Parathyroid adenoma (tissue), 2 donors: ENCODE results near the gene PRTN3.

Experiments
- H2AFZ ChIP-seq: fragments of 300-600 bp; sonication (generic); one replicate; pipeline ENCODE4 v1.7.0; 2017; ENCODE audit warnings: antibody characterized with exemption, mild to moderate bottlenecking
- H3K27ac ChIP-seq: fragments of 300-600 bp; sonication (generic); one replicate; pipeline ENCODE4 v1.7.0; 2017
- H3K27me3 ChIP-seq: fragments of 300-600 bp; sonication (generic); one replicate; pipeline ENCODE4 v1.7.0; 2017; ENCODE audit warnings: low read length; ENCODE audit not compliant: control insufficient read depth, insufficient read depth
- H3K36me3 ChIP-seq: fragments of 300-600 bp; sonication (generic); one replicate; pipeline ENCODE4 v1.7.0; 2017; ENCODE audit warnings: low read length; ENCODE audit not compliant: control insufficient read depth, insufficient read depth
- H3K4me1 ChIP-seq: fragments of 300-600 bp; sonication (generic); one replicate; pipeline ENCODE4 v1.7.0; 2017; ENCODE audit warnings: control low read depth
- H3K4me2 ChIP-seq: fragments of 300-600 bp; sonication (generic); one replicate; pipeline ENCODE4 v1.7.0; 2017; ENCODE audit warnings: low read length
- H3K4me3 ChIP-seq: fragments of 300-600 bp; sonication (generic); one replicate; pipeline ENCODE4 v1.7.0; 2017; ENCODE audit warnings: low read depth, low read length
- H3K79me2 ChIP-seq: fragments of 300-600 bp; sonication (generic); one replicate; pipeline ENCODE4 v1.7.0; 2017; ENCODE audit warnings: control low read depth
- H3K9ac ChIP-seq: fragments of 300-600 bp; sonication (generic); one replicate; pipeline ENCODE4 v1.7.0; 2017; ENCODE audit warnings: mild to moderate bottlenecking
- H3K9me3 ChIP-seq: fragments of 300-600 bp; sonication (generic); one replicate; pipeline ENCODE4 v1.7.0; 2017; ENCODE audit warnings: low read length; ENCODE audit not compliant: control insufficient read depth
- CTCF ChIP-seq: fragments of 300-600 bp; sonication (generic); IDR thresholded peaks from one replicate; pipeline ENCODE4 v1.7.0; 2017; ENCODE audit warnings: antibody characterized with exemption, mild to moderate bottlenecking
- donor health status: primary hyperparathyroidism.

Gene PRTN3, protein sequence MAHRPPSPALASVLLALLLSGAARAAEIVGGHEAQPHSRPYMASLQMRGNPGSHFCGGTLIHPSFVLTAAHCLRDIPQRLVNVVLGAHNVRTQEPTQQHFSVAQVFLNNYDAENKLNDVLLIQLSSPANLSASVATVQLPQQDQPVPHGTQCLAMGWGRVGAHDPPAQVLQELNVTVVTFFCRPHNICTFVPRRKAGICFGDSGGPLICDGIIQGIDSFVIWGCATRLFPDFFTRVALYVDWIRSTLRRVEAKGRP

GRCh38 chr19:840519-841206, at the start of gene PRTN3:
Gene PRTN3 (plus strand): TSS chr19:840999. CDS start chr19:841009, 10 bp downstream.
- Histone ChIP-seq H2AFZ (no peak within 1 kb of the TSS), H3K27ac (no peak within 1 kb of the TSS), H3K4me1 (peaks cover 7% of the 10 kb centered on the region), H3K4me3 (no peak within 1 kb of the TSS), H3K36me3 (no peaks in the 10 kb centered on the region), H3K4me2 (no peak within 1 kb of the TSS), H3K79me2 (no peaks in the 10 kb centered on the region), H3K27me3 (no peaks in the 10 kb centered on the region), H3K9me3 (no peaks in the 10 kb centered on the region), H3K9ac (no peak within 1 kb of the TSS)
- TF ChIP-seq CTCF: no peak

- no peak overlapping the region for H2AFZ ChIP-seq
- H3K9ac ChIP-seq: no peak overlapping the region
- H3K27ac ChIP-seq: no peak overlapping the region
- H3K9me3 ChIP-seq: no peaks in the 10 kb centered on the region
- H3K4me3 ChIP-seq: no peak overlapping the region
- no peak overlapping the region for H3K4me2 ChIP-seq
- no peaks in the 10 kb centered on the region for H3K27me3 ChIP-seq
- no peak for TF ChIP-seq CTCF
- peaks cover 14% of the 10 kb centered on the region for H3K4me1 ChIP-seq
- H3K36me3 ChIP-seq: no peaks in the 10 kb centered on the region
- H3K79me2 ChIP-seq: no peaks in the 10 kb centered on the region
These were observed 49.7 kb upstream of the PRTN3 start for GRCh38 chr19:791007-791566.

DNA sequence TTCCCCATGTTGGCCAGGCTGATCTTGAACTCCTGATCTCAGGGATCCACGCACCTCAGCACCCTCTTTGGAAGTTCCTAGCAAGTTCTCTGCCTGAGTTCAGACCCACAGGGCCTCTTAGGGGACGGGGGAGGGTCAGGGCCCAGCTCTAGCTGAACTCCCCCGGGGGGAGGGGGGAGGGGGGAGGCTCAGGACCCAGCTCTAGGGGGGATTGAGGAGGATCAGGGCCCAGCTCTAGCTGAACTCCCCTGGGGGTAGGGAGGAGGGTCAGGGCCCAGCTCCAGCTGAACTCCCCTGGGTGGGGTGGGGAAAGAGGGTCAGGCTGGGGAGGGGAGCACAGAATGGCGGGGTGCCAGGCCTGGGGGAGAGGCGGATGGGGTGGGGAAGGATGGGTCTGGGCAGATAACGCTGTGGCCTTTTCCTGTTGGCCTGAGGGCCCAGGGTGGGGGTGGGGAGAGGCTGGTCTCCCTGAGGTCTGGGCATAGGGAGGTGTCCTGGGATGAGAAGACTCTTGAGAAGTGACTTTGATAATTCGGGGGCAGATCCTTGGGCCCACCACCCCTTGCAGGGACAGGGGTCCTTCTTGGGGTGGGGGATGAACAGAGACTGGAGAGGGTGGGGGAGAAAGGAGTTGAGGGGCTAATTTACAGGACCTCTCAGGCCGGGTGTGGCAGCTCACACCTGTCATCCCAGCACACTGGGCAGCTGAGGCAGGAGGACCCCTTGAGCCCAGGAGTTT, 49.1 kb upstream of the PRTN3 start:
- peaks cover 14% of the 10 kb centered on the region for H3K4me1 ChIP-seq
- no peaks in the 10 kb centered on the region for H3K9me3 ChIP-seq
- H3K4me3 ChIP-seq: no peak overlapping the region

DNA sequence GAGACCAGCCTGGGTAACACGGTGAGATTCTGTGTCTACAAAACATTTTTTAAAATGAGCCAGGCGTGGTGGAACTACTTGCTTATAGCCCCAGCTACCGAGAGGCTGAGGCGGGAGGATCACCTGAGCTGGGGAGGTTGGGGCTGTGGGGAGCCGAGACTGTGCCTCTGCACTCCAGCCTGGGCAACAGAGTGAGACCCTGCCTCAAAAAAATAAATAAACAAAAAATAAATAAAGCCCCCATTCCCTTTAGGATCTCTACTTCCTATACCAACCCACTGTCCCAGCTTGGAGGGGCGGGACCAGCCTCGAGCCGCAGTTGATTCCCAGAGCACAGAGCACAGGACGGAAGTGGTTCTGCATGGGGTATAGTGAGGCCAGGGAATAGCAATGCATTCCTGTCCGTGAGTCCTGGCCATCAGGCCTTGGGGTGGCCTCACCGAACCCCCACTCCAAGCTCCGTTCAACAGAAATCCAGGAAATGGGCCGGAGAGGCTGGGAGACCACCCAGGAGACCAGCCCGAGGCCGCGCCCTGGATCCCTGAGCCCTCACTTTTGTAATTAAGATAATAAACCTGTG, 48.4 kb upstream of the PRTN3 start:
- Histone ChIP-seq H3K9me3 (no peaks in the 10 kb centered on the region), H3K4me3 (no peak overlapping the region), H3K4me1 (peaks cover 14% of the 10 kb centered on the region), H3K9ac (no peak overlapping the region), H3K4me2 (no peak overlapping the region), H3K27ac (peak overlapping the region; percentile 12), H3K79me2 (no peaks in the 10 kb centered on the region), H3K36me3 (no peaks in the 10 kb centered on the region), H3K27me3 (no peaks in the 10 kb centered on the region), H2AFZ (no peak overlapping the region)
- TF ChIP-seq CTCF: no peak

More for the DNA sequence above, 49.1 kb upstream of the PRTN3 start:
- Histone ChIP-seq H2AFZ (no peak overlapping the region), H3K27ac (peak overlapping the region; percentile 12), H3K4me2 (no peak overlapping the region), H3K79me2 (no peaks in the 10 kb centered on the region), H3K9ac (no peak overlapping the region), H3K36me3 (no peaks in the 10 kb centered on the region), H3K27me3 (no peaks in the 10 kb centered on the region)
- TF ChIP-seq CTCF: no peak
